Mesendoderm (in vitro differentiated cells): ENCODE measurements around the gene METTL2B.
A peak's percentile ranks its signal among the peaks of the same experiment; 100 is the strongest.

Source experiments
- DNase-seq: peaks from one replicate; pipeline ENCODE4 v3.0.0; 2013
- H2AK5ac ChIP-seq: 2 replicates; pipeline ENCODE4 v1.6.1; 2013; ENCODE audit warnings: low read length, inconsistent platforms
- H2BK120ac ChIP-seq: 2 replicates; pipeline ENCODE4 v1.6.1; 2013; ENCODE audit warnings: low read depth, mild to moderate bottlenecking, low read length, moderate library complexity, mixed read lengths
- H2BK15ac ChIP-seq: replicated peaks from 2 replicates; pipeline ENCODE4 v1.6.1; 2013; ENCODE audit warnings: low read depth, mild to moderate bottlenecking, moderate library complexity
- H2BK5ac ChIP-seq: 2 replicates; pipeline ENCODE4 v1.6.1; 2013; ENCODE audit warnings: low read length, inconsistent platforms
- H3K18ac ChIP-seq: 2 replicates; pipeline ENCODE4 v1.6.1; 2013; ENCODE audit warnings: mild to moderate bottlenecking, low read length, mixed read lengths
- H3K23ac ChIP-seq: one replicate; pipeline ENCODE4 v1.6.1; 2013; ENCODE audit warnings: low read length
- H3K27ac ChIP-seq: 2 replicates; pipeline ENCODE4 v1.5.1; 2013; ENCODE audit warnings: low read depth, mild to moderate bottlenecking, inconsistent platforms, low read length, moderate library complexity
- H3K27me3 ChIP-seq: 2 replicates; pipeline ENCODE4 v1.6.1; 2013; ENCODE audit warnings: low read length, control low read depth, mild to moderate bottlenecking, inconsistent platforms; ENCODE audit not compliant: insufficient read depth, poor library complexity
- H3K36me3 ChIP-seq: 2 replicates; pipeline ENCODE4 v1.6.1; 2013; ENCODE audit warnings: low read length, inconsistent platforms; ENCODE audit not compliant: control insufficient read depth, insufficient read depth
- H3K4ac ChIP-seq: one replicate; pipeline ENCODE4 v1.6.1; 2013; ENCODE audit warnings: low read depth, mild to moderate bottlenecking, low read length, moderate library complexity
- H3K4me1 ChIP-seq: 2 replicates; pipeline ENCODE4 v1.6.1; 2013; ENCODE audit warnings: low read depth, low read length, inconsistent platforms; ENCODE audit not compliant: control insufficient read depth
- H3K4me2 ChIP-seq: 2 replicates; pipeline ENCODE4 v1.6.1; 2013; ENCODE audit warnings: low read length
- H3K4me3 ChIP-seq: 2 replicates; pipeline ENCODE4 v1.5.1; 2013; ENCODE audit warnings: mild to moderate bottlenecking, low read length
- H3K56ac ChIP-seq: one replicate; pipeline ENCODE4 v1.6.1; 2013; ENCODE audit warnings: low read length
- H3K79me1 ChIP-seq: 2 replicates; pipeline ENCODE4 v1.6.1; 2013; ENCODE audit warnings: low read length, inconsistent platforms
- H3K79me2 ChIP-seq: 2 replicates; pipeline ENCODE4 v1.6.1; 2013; ENCODE audit warnings: mild to moderate bottlenecking, low read length; ENCODE audit not compliant: control insufficient read depth, insufficient read depth
- H3K9ac ChIP-seq: 2 replicates; pipeline ENCODE4 v1.6.1; 2013; ENCODE audit warnings: low read length, inconsistent platforms
- H4K5ac ChIP-seq: one replicate; pipeline ENCODE4 v1.6.1; 2013; ENCODE audit warnings: low read length
- H4K8ac ChIP-seq: one replicate; pipeline ENCODE4 v1.6.1; 2013; ENCODE audit warnings: low read depth, mild to moderate bottlenecking, control low read depth, low read length, moderate library complexity
- WGBS: extraction: QIAGEN DNeasy Blood & Tissue Kit; methylation state at CpG from one replicate; pipeline ENCODE4 v1.1.7; 2013; ENCODE audit warnings: low lambda C conversion rate, missing lambda C conversion rate; ENCODE audit not compliant: insufficient coverage; ENCODE audit errors: extremely low coverage; 5-methylcytosine and 5-hydroxymethylcytosine counted together

The METTL2B gene

GRCh38 chr7:128434413-128435326 lies 41.9 kb upstream of the METTL2B start:
- Histone ChIP-seq H3K36me3 (no peaks in the 10 kb centered on the region), H2BK15ac (no peak overlapping the region), H4K5ac (no peak overlapping the region), H2AK5ac (no peak overlapping the region), H3K27ac (no peak overlapping the region), H3K4me3 (no peak overlapping the region), H2BK120ac (no peak overlapping the region), H3K4me2 (no peak overlapping the region), H3K56ac (no peak overlapping the region), H3K79me1 (no peaks in the 10 kb centered on the region), H3K23ac (no peak overlapping the region), H3K18ac (peak overlapping the region; percentile 62), H3K27me3 (no peaks in the 10 kb centered on the region), H3K9ac (no peak overlapping the region), H4K8ac (no peak overlapping the region), H2BK5ac (no peak overlapping the region), H3K4ac (no peak overlapping the region), H3K4me1 (peaks cover 5% of the 10 kb centered on the region), H3K79me2 (no peaks in the 10 kb centered on the region)
- peak; percentile 55 for DNase-seq
- WGBS = no CpG with 5 or more reads among the region's 4 CpGs

GRCh38 chr7:128435327-128435686 lies 41.2 kb upstream of the METTL2B start:
- Histone ChIP-seq H3K4ac (no peak overlapping the region), H4K8ac (no peak overlapping the region), H3K9ac (no peak overlapping the region), H3K4me1 (peaks cover 5% of the 10 kb centered on the region), H3K23ac (no peak overlapping the region), H3K27ac (no peak overlapping the region), H3K56ac (no peak overlapping the region), H2AK5ac (no peak overlapping the region), H2BK120ac (no peak overlapping the region), H3K79me2 (no peaks in the 10 kb centered on the region), H3K27me3 (no peaks in the 10 kb centered on the region), H3K36me3 (no peaks in the 10 kb centered on the region), H3K4me3 (no peak overlapping the region), H3K18ac (peak overlapping the region; percentile 62), H3K4me2 (no peak overlapping the region), H2BK5ac (no peak overlapping the region), H4K5ac (no peak overlapping the region), H3K79me1 (no peaks in the 10 kb centered on the region), H2BK15ac (no peak overlapping the region)
- DNase-seq = peak; percentile 35
- WGBS = no CpG with 5 or more reads among the region's 3 CpGs

- Histone ChIP-seq H3K4me3 (no peak overlapping the region), H3K36me3 (no peaks in the 10 kb centered on the region)
- WGBS = no CpG with 5 or more reads among the region's 8 CpGs
These were observed 38.9 kb upstream of the METTL2B start for GRCh38 chr7:128437426-128438332.

GRCh38 chr7:128442356-128442755 lies 34.2 kb upstream of the METTL2B start:
- WGBS = no CpG with 5 or more reads among the region's 3 CpGs
- Histone ChIP-seq H3K79me2 (no peaks in the 10 kb centered on the region), H3K9ac (no peak overlapping the region), H2BK5ac (no peak overlapping the region), H3K27ac (no peak overlapping the region), H4K8ac (no peak overlapping the region), H3K4me2 (no peak overlapping the region), H3K4me3 (no peak overlapping the region), H3K4ac (no peak overlapping the region), H3K36me3 (no peaks in the 10 kb centered on the region), H3K18ac (no peak overlapping the region), H3K56ac (no peak overlapping the region), H2BK120ac (no peak overlapping the region), H2BK15ac (no peak overlapping the region), H3K27me3 (no peaks in the 10 kb centered on the region), H3K79me1 (no peaks in the 10 kb centered on the region), H3K4me1 (no peaks in the 10 kb centered on the region), H4K5ac (no peak overlapping the region), H3K23ac (no peak overlapping the region), H2AK5ac (no peak overlapping the region)
- DNase-seq = no peak

More at GRCh38 chr7:128437426-128438332, 38.9 kb upstream of the METTL2B start:
- Histone ChIP-seq H3K79me1 (no peaks in the 10 kb centered on the region), H3K27me3 (no peaks in the 10 kb centered on the region), H2BK5ac (no peak overlapping the region), H3K56ac (no peak overlapping the region), H3K23ac (no peak overlapping the region), H3K4me2 (no peak overlapping the region), H3K4me1 (peaks cover 5% of the 10 kb centered on the region), H3K9ac (no peak overlapping the region), H3K18ac (no peak overlapping the region), H4K8ac (no peak overlapping the region), H4K5ac (no peak overlapping the region), H2AK5ac (no peak overlapping the region), H2BK120ac (no peak overlapping the region), H3K4ac (no peak overlapping the region), H3K27ac (no peak overlapping the region), H3K79me2 (no peaks in the 10 kb centered on the region), H2BK15ac (no peak overlapping the region)
- no peak for DNase-seq

- no peak for DNase-seq
- H3K18ac ChIP-seq = no peak overlapping the region
- H3K9ac ChIP-seq = no peak overlapping the region
- no peak overlapping the region for H2AK5ac ChIP-seq
- whole genome bisulfite sequencing = no CpG with 5 or more reads among the region's 7 CpGs
- no peak overlapping the region for H3K23ac ChIP-seq
- no peaks in the 10 kb centered on the region for H3K79me1 ChIP-seq
- H3K79me2 ChIP-seq = no peaks in the 10 kb centered on the region
- H2BK120ac ChIP-seq = no peak overlapping the region
- H3K56ac ChIP-seq = no peak overlapping the region
- H3K27me3 ChIP-seq = no peaks in the 10 kb centered on the region
- H3K27ac ChIP-seq = no peak overlapping the region
- H4K5ac ChIP-seq = no peak overlapping the region
- H4K8ac ChIP-seq = no peak overlapping the region
- H3K4me2 ChIP-seq = no peak overlapping the region
- no peaks in the 10 kb centered on the region for H3K36me3 ChIP-seq
- no peak overlapping the region for H2BK15ac ChIP-seq
- H3K4me1 ChIP-seq = no peaks in the 10 kb centered on the region
- no peak overlapping the region for H3K4me3 ChIP-seq
- H2BK5ac ChIP-seq = no peak overlapping the region
- no peak overlapping the region for H3K4ac ChIP-seq
These were observed 32.5 kb upstream of the METTL2B start for GRCh38 chr7:128443831-128444600.
